Left kidney (tissue), 8 donors: Measurements from ENCODE around the gene LMNB1. TPM values are rescaled to one million over a fixed set of nuclear protein-coding genes. Genes with fewer than 3 reads are reported as not detected.
"Not testable (repeated sequence)": the region's sequence is repeated elsewhere in the genome, so short reads cannot be mapped to it uniquely, and the experiment has no call there.

Experiments
- DNase-seq: peaks from one replicate; pipeline ENCODE4 v3.0.0-alpha.2; 2013
- long read RNA-seq, 8 donors: transcript quantifications; one replicate each; lab custom pipeline, GENCODE V29; 2026
- polyA plus RNA-seq: library from polyadenylated mRNA; unstranded; fragments of 120-200 nt; gene quantifications from one replicate; pipeline ENCODE4 v1.2.1, GENCODE V29; 2013; ENCODE audit not compliant: insufficient read length

Gene LMNB1, protein sequence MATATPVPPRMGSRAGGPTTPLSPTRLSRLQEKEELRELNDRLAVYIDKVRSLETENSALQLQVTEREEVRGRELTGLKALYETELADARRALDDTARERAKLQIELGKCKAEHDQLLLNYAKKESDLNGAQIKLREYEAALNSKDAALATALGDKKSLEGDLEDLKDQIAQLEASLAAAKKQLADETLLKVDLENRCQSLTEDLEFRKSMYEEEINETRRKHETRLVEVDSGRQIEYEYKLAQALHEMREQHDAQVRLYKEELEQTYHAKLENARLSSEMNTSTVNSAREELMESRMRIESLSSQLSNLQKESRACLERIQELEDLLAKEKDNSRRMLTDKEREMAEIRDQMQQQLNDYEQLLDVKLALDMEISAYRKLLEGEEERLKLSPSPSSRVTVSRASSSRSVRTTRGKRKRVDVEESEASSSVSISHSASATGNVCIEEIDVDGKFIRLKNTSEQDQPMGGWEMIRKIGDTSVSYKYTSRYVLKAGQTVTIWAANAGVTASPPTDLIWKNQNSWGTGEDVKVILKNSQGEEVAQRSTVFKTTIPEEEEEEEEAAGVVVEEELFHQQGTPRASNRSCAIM
- polyA plus RNA-seq, result 165 TPM
- long read RNA-seq, donor 1, transcript LMNB1-201 (11 exons, 2,878 nt), result major isoform, 13 of 67 reads
- long read RNA-seq, donor 1, partial matches to known transcripts, result 52 of 67 reads
- long read RNA-seq, donor 1, other reads (novel, unspliced or antisense), result 0 of 67 reads
- long read RNA-seq, donor 2, transcript LMNB1-201 (11 exons, 2,878 nt), result major isoform, 26 of 37 reads
- long read RNA-seq, donor 2, partial matches to known transcripts, result 8 of 37 reads
- long read RNA-seq, donor 2, other reads (novel, unspliced or antisense), result 0 of 37 reads
- long read RNA-seq, donor 3, transcript LMNB1-201 (11 exons, 2,878 nt), result major isoform, 17 of 34 reads
- long read RNA-seq, donor 3, partial matches to known transcripts, result 15 of 34 reads
- long read RNA-seq, donor 3, other reads (novel, unspliced or antisense), result 0 of 34 reads
- long read RNA-seq, donor 4, partial matches to known transcripts, result 9 of 10 reads
- long read RNA-seq, donor 4, other reads (novel, unspliced or antisense), result 0 of 10 reads
- long read RNA-seq, donor 5, transcript LMNB1-201 (11 exons, 2,878 nt), result major isoform, 17 of 56 reads
- long read RNA-seq, donor 5, partial matches to known transcripts, result 35 of 56 reads
- long read RNA-seq, donor 5, other reads (novel, unspliced or antisense), result 0 of 56 reads
- long read RNA-seq, donor 6, transcript LMNB1-201 (11 exons, 2,878 nt), result major isoform, 23 of 58 reads
- long read RNA-seq, donor 6, partial matches to known transcripts, result 34 of 58 reads
- long read RNA-seq, donor 6, other reads (novel, unspliced or antisense), result 0 of 58 reads
- long read RNA-seq, donor 7, transcript LMNB1-202 (6 exons, 1,572 nt), result minor isoform, 5 of 35 reads
- long read RNA-seq, donor 7, transcript LMNB1-201 (11 exons, 2,878 nt), result major isoform, 25 of 35 reads
- long read RNA-seq, donor 7, partial matches to known transcripts, result 5 of 35 reads
- long read RNA-seq, donor 7, other reads (novel, unspliced or antisense), result 0 of 35 reads
- long read RNA-seq, donor 8, transcript LMNB1-201 (11 exons, 2,878 nt), result major isoform, 8 of 14 reads
- long read RNA-seq, donor 8, partial matches to known transcripts, result 5 of 14 reads
- long read RNA-seq, donor 8, other reads (novel, unspliced or antisense), result 0 of 14 reads

DNA sequence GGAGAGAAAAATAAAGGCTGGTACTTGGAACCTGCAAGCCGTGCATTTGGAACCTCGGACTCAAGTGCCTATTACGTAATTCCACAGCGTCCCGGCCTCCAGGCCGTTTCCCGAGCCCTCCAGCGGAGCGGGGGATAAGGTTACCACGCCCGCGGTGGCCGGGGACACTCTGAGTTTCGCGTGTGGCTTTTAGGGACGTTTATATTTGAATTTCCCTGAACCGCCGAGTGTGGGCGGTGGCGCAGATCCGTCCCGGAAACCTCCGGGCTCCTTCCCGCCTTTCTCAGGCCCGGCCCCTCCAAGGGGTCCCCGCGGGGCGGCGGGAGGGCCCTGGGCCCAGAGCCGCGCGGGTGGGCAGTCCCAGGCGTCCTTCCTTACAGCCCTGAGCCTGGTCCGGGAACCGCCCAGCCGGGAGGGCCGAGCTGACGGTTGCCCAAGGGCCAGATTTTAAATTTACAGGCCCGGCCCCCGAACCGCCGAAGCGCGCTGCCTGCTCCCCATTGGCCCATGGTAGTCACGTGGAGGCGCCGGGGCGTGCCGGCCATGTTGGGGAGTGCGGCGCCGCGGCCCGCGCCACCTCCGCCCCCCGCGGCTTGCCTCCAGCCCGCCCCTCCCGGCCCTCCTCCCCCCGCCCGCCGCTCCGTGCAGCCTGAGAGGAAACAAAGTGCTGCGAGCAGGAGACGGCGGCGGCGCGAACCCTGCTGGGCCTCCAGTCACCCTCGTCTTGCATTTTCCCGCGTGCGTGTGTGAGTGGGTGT, at the start of gene LMNB1:
TSS of gene LMNB1 (plus strand) at position 638 of the 758 bp plus-strand sequence. CDS start 373 bp downstream, outside the sequence.
- DNase-seq, result peak; percentile 95

DNA sequence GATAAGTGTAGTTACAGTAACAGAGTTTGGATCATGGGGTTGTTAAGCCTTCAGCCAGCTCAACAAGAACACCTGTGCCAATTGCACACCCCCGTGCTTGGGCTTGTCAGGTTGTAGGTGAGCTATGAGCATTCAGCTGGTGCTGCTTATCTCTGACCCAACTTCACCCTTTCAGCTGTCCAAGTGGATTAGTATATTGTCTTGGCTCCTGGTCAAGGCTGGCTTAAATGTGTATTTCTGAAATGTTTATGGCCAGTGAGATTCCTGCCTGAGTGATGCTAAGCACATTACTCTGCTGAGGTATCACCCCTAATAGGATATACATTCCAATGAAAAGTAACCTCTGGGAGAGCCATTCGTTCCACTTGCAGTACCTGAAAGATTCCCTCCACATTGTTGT, 44.2 kb upstream of the LMNB1 start:
- DNase-seq, result no peak

DNA sequence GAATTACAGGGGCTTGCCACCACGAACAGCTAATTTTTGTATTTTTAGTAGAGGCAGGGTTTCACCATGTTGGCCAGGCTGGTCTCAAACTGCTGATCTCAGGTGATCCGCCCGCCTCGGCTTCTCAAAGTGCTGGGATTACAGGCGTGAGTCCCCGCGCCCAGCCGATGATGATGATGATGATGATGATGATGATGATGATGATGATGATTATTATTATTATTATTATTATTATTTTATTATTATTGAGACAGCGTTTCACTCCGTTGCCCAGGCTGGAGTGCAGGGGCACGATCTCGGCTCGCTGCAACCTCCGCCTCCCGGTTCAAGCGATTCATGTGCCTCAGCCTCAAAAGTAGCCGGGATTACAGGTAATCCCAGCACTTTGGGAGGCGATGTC, 42.4 kb upstream of the LMNB1 start:
- DNase-seq, result not testable (repeated sequence)

DNA sequence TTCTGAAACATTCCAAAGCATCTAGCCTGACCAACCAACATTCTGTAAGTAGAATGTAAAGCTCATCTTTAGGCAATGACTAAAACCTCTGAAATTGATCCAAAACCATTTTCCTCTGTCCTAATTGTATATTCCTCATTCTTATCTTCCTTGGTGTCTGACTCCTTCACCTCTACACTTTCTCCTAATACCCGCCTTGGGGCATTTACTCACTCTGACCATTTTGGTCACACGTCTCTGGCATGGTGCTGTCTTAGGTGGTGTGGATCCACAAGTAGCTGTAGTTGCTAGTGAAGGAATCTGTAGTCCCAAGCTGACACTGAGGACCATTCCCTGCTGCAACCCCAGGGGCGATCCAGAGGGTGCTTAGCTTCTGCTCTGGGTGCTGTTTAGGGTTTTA, 40.8 kb upstream of the LMNB1 start:
- no peak for DNase-seq

DNA sequence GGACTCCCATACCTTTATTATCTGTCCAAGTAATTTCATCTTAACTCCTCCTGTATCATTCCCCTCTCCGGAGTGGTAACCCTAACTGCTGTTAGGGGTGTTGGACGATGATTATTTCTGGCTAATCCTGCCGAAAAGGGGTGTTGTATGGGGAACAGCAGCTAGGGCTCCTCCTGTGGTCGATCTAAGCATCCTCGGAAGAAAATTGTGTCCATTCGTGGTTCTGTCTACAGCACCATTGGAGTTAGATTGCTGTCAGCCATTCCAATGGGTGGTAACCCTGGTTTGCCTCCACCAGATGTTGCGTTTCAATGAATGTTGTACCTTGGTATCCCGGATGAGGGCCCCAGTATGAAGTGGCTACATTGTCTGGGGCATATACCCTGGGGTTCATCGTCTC, 35.6 kb upstream of the LMNB1 start:
- DNase-seq, result no peak

DNA sequence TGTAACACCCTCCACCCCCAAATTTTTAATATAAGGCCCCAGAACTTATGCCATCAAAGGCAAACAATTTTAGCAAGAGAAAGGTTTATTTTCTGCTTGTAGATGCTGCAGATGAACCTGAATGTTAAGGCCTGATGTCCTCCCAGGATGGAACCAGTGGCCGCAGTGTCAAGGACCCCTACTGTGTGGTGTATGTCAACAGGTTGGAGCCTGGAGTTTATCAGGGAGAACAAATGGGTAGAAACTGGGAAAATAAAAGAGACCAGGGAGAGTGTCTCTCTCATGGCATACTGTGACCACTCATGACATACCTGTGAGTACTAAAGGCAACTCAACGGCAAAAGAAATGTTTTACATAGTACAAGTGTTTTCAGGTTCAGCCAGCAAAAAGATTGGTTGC, 34.5 kb upstream of the LMNB1 start:
- DNase-seq, result no peak

DNA sequence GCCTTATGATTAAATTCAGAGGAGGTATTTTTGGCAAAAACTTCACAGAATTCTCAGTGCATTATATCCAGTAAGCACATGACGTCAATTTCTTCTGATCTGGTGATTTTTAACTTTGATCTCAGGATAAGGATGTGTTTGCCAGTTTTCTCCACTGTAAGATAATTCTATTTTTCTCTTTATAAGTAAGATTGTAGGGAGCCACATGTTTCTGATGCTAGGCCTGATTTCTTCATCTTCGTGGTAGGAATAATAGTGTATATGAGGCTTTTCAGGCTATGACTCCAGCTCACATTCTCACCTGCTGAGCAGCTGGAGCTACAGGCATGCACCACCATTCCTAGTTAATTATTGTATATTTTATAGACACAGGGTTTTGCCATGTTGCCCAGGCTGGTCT, 32.1 kb upstream of the LMNB1 start:
- DNase-seq, result no peak

DNA sequence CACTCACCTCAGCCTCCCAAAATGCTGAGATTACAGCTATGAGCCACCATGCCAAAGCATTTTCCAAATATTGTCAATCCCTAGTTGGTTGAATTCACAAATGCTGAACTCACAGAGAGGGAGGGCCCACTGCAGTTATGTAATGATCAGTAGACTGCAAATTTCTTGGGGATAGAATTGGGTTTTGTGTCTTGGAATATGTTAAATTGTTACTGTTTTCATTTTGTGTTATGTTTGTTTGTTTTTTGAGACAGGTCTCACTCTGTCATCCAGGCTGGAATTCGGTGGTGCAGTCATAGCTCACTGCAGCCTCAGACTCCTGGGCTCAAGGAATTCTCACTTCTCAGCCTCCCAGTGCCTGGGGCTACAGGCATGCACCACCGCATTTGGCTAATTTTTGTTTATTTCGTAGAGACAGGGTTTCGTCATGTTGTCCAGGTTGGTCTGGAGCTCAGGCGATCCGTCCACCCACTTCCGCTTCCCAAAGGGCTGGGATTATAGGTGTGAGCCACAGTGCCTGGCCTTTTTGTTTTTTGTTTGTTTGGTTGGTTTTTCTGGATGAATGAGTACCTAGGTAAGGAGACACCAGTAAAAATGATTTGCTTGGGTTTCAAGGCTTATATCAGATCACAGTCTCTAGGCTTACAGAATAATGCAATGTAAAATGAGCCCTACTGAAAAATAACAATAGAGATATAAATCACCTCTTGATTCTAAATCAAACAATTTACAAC, 31.5 kb upstream of the LMNB1 start:
- no peak for DNase-seq

DNA sequence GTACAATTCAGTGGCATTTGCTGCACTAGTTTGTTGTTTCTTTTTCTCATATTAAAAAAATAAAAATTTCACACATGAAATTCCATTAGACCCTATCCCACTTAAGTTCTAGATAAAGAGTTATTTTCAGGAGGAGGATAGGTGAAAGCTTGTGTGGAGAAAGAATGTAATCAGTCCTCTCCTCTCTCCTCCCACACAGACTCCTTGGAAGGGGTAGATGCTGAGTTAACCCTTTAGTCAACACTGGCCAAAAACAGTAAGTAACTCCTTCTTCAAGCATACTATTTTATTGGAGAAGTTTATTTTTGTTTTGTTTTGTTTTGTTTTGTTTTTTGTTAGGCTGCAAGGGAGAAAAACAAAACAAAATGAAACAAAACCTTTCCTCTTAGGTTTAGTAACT, 30.6 kb upstream of the LMNB1 start:
- DNase-seq, result peak; percentile 35

DNA sequence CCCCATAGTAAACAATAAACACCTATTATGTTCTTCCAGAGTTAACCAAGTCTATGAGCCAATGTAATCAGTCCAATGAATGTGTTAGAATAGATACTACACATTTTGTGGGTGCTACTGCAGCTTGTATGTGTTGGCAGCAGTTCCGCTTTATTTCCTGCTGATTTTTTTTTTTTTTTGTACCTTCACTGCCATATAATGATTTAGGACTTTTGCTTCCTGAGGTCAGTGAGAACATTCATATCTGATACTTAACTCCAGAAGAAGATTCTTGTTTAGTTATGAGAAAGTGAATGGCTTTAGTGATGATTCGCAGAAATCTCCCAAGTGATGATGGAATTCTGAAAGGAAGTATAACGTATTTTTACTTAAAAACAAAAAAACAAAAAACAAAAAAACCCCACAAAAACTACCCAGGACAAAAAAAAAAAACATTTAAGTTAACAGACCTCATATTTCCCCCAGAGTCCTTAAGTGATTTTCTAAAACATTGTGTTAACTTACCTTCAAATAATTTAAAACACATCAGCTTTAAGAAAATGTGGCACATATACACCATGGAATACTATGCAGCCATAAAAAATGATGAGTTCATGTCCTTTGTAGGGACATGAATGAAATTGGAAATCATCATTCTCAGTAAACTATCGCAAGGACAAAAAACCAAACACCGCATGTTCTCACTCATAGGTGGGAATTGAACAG, 24.7 kb upstream of the LMNB1 start:
- DNase-seq, result no peak

DNA sequence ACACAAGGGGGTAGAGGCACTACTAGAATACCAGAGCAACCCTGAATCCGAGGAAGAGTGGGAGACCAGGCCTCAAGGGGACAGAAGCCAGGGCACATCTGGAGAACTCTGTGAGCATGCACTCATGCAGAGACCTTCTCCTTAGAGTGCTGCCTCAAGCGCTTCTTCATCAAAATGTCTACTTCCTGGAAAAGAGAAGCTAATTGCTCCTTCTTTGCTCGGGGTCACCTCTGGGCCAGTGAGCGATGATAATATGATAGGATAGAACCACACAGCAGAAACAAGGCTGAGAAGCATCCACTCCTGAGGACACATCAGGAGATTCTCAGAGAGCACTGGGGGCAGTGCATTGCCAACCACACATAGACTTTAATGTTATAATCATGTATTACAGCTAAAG, 23.7 kb upstream of the LMNB1 start:
- DNase-seq, result no peak

DNA sequence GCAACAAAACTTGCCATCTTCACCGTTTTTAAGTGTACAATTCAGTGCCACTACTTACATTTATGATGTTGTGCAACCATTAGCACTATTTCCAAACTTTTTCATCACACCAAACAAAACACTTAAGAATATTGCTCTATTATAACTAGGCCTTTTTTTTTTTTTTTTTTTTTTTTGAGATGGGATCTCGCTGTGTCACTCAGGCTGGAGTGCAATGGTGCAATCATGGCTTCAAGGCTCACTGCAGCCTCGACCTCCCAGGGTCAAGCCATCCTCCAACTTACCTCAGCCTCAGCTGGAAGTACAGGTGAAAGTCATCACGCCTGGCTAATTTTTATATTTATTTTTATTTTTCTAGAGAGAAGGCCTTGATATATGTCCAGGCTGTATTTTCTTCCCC, 22.3 kb upstream of the LMNB1 start:
- DNase-seq, result no peak

DNA sequence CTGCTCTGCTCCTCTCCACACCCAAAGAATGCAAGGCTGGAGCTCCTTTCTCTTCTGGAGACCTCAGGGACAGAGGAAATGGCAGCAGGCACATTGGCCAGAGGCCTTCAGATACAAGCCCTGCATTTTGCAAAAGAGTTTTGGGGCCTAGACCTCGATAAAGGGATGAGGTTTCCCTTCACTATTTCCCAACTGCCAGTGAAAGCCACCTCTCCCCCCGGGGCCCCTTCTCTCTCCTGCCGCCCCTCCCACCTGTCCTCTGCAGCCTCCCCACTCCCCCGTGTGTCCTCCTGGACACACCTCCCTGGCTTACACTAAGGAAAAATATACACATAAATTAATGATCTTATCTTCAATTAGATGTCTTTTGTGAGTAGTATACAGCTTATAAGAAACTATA, 21.3 kb upstream of the LMNB1 start:
- DNase-seq, result no peak

DNA sequence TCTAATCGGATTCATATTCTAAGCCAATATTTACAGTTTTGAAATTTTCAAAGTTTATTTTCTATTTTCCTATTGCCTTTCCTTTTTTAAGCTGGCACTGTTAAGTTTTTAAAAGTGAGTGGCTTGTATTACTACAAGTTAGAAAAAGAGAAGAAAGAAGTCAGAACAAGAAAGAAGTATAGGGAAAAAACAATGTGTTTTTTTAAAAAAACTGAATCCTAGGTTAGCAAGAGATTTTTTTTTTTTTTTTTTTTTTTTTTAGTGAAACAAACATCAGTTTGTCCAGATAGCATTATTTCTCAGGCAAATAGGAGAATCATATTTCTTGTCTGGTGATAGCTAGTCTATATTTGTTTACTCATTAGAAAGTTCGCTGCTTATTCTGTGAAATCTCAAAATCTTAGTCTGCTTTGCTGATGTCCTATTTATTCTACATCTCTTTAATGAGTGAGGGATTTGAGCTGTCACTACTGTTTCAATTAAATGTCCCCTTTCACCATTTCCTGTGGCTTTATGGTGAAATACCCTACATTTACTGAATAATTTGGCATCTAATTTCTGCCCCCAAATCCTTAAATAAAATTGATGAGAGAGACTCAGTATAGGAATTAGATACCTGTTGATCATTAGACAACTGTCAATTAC, 19.1 kb upstream of the LMNB1 start:
- no peak for DNase-seq

DNA sequence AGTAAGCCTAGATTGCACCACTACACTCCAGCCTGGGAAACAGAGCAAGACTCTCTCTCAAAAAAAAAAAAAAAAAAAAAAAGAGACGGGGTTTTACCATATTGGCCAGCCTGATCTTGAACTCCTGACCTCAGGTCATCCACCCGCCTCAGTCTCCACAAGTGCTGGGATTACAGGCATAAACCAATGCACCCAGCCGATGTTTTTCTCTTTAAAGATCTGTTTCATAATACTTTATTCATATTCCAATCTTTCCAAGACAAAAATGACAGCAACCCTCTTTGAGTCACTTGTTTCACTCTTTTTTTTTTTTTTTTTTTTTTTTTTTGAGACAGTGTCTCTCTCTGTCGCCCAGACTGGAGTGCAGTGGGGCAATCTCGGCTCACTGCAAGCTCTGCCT, 13.6 kb upstream of the LMNB1 start:
- no peak for DNase-seq

DNA sequence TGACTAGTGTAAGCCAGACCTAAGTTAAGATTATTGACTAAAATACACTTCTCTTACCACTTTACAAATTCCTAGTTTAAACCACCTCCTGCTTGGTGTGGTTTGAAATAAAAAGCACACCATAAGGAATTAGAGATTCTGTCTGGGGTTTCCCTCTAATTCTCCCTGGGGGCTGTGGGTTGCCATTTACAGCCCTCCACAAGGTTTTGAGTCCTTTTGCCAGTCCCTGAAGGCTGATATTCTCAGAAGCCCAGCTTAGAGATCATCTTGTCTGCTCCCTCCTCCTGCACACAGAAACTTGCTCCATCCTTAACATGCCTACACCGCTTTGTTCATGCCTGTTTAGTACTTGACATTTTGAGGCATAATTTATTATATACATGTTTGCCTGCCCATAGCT, 7.2 kb upstream of the LMNB1 start:
- DNase-seq, result no peak

DNA sequence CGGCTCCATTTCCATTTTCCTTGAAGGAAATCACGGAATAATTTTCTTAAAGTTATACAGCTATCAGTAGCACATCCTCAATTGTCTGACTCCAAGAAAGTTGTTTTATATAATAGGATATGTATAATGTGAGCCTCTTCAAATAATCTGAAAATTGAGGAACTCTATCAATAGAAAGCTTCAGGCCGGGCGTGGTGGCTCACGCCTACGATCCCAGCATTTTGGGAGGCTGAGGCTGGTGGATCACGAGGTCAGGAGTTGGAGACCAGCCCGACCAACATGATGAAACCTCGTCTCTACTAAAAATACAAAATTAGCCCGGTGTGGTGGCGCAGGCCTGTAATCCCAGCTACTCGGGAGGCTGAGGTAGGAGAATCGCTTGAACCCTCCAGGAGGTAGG, 3.4 kb upstream of the LMNB1 start:
- DNase-seq, result not testable (repeated sequence)

DNA sequence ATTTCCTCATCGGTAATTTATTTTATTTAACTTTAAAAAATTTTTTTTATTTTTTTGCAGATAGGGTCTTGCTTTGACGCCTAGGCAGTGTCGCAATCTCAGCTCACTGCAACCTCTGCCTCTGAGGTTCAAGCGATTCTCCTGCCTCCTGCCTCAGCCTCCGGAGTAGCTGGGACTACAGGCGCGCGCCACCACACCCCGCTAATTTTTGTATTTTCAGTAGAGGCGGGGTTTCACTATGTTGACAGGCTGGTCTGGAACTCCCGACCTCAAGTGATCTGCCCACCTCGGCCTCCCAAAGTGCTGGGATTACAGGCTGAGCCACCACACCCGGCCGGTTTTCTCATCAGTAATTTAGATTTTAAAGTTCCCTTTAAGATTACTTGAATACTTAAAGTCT, 2.3 kb upstream of the LMNB1 start:
- not testable (repeated sequence) for DNase-seq
